Activated CD8-positive, alpha-beta T cell treated with anti-CD3 and anti-CD28 coated beads for 36 hours (primary cell): Measurements from ENCODE around the gene LMF1. TPM values are rescaled to one million over a fixed set of nuclear protein-coding genes. Genes with fewer than 3 reads are reported as not detected.

Experiments used
- ATAC-seq: fragments of 200-7000 bp; cut with Tn5 transposase; one replicate; pipeline ENCODE4 v1.10.0; 2021; ENCODE audit warnings: mild to moderate bottlenecking, moderate library complexity
- CTCF ChIA-PET: fragments of 350-600 bp; sonication (Branson Sonifier 250); formaldehyde crosslinking; loops from one replicate; lab custom pipeline; 2021; ENCODE audit warnings: antibody characterized with exemption; lab: Charles Lee
- POLR2A ChIA-PET: fragments of 350-600 bp; sonication (Branson Sonifier 250); formaldehyde crosslinking; loops from one replicate; lab custom pipeline; 2021; ENCODE audit warnings: antibody characterized with exemption; lab: Charles Lee
- DNase-seq: peaks from one replicate; pipeline ENCODE4 v3.0.0-alpha.2; 2020
- H3K27ac Mint-ChIP-seq: one replicate; pipeline ENCODE4 v1.8.0; 2021; ENCODE audit warnings: mild to moderate bottlenecking, mixed read lengths
- H3K27me3 Mint-ChIP-seq: one replicate; pipeline ENCODE4 v1.8.0; 2021; ENCODE audit warnings: mixed read lengths
- H3K36me3 Mint-ChIP-seq: one replicate; pipeline ENCODE4 v1.8.0; 2021; ENCODE audit warnings: low read depth, mixed read lengths
- H3K4me1 Mint-ChIP-seq: one replicate; pipeline ENCODE4 v1.8.0; 2021; ENCODE audit warnings: low read depth, mixed read lengths
- H3K4me3 Mint-ChIP-seq: one replicate; pipeline ENCODE4 v1.8.0; 2021; ENCODE audit warnings: mild to moderate bottlenecking, moderate library complexity, mixed read lengths
- H3K9me3 Mint-ChIP-seq: one replicate; pipeline ENCODE4 v1.8.0; 2021; ENCODE audit warnings: mixed read lengths
- CTCF ChIP-seq: fragments of 200-600 bp; IDR thresholded peaks from one replicate; pipeline ENCODE4 v1.8.0; 2022; ENCODE audit warnings: antibody characterized with exemption, mild to moderate bottlenecking
- intact Hi-C: fragments of 100-400 bp; cut with micrococcal nuclease; formaldehyde crosslinking; loops from one replicate; pipeline ENCODE4 v1.10.0; 2022
- total RNA-seq, 2 experiments: library from RNA; stranded (reverse); gene quantifications; one replicate each; pipeline ENCODE4 v1.2.3, GENCODE V29; 2021

The LMF1 gene
- total RNA-seq, 2 experiments from 2014 or later: 8.7 to 9.7 TPM

GRCh38 chr16:983044-984030 is 12.6 kb upstream of the LMF1 start:
- ChIA-PET CTCF (interaction anchor here (1.0 to 1.3 kb wide), 2 partner anchors 11 to 12 kb away, joined by 3 read pairs; no protein-coding TSS in a partner anchor), POLR2A (interaction anchor here (0.6 to 4.7 kb wide), 4 partner anchors 12 to 263 kb away, joined by 3 to 30 read pairs (median 4); partner anchors contain the start of gene LMF1)
- H3K4me3 Mint-ChIP-seq: peak overlapping the region; percentile 41
- H3K4me1 Mint-ChIP-seq: peaks cover 3% of the 10 kb centered on the region
- ATAC-seq (no peak), DNase-seq (no peak)
- no peak overlapping the region for H3K27ac Mint-ChIP-seq
- intact Hi-C loops: no loop called here
- no peak for TF ChIP-seq CTCF
- H3K27me3 Mint-ChIP-seq: peaks cover 5% of the 10 kb centered on the region
- H3K9me3 Mint-ChIP-seq: no peaks in the 10 kb centered on the region
- H3K36me3 Mint-ChIP-seq: no peaks in the 10 kb centered on the region

DNA sequence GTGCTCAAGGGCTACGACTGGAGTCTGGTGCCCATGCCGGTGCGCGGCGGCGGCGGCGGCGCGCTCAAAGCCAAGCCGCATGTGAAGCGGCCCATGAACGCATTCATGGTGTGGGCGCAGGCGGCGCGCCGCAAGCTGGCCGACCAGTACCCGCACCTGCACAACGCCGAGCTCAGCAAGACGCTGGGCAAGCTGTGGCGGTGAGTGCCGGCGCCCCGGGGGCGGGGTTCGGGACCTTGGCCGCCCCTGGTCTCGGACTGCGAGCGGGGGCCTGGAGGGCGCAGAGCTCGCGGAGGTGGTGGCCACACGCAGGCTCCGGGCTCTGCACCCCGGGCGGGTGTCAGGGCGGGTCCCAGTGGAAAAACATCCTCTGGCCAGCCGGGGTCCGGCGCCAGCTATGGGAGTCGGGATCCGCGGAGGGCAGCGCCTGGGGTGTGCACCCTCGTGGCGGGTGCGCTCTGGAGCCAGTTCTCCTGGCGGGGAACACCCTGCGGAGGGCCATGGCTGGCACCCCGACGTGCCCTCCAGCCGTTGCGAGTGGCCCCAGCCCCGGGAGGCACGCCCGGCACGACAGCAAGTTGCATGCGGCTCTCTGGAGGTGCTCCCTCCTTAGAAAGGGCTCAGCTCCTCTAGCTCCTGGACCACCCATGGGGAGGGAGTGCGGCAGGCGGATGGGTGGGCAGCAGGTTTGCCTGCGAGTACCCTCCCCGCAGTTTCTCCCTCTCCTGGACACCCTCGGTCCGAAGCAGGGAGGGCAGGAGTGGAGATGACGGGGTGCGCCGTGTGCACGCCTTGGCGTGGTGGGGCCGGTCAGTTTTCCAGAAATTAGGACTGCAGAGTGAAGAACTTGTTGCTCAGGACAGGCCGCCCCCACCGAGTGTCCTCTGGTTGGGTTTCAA is 11.6 kb upstream of the LMF1 start:
- DNase-seq (peak; percentile 26), ATAC-seq (no peak)
- CTCF ChIA-PET: no interaction called here
- no peak for TF ChIP-seq CTCF
- H3K4me3 Mint-ChIP-seq: peak overlapping the region; percentile 41
- no peaks in the 10 kb centered on the region for H3K9me3 Mint-ChIP-seq
- no peaks in the 10 kb centered on the region for H3K36me3 Mint-ChIP-seq
- POLR2A ChIA-PET: interaction anchor here (1.1 to 4.7 kb wide), 6 partner anchors 11 to 22 kb away, joined by 3 to 30 read pairs (median 5); partner anchors contain the start of gene LMF1
- H3K27me3 Mint-ChIP-seq: peaks cover 5% of the 10 kb centered on the region
- H3K27ac Mint-ChIP-seq: no peak overlapping the region
- H3K4me1 Mint-ChIP-seq: peaks cover 9% of the 10 kb centered on the region
- intact Hi-C loops: no loop called here

- peak within 1 kb of the TSS; percentile 74 for H3K4me3 Mint-ChIP-seq
- no peaks in the 10 kb centered on the region for H3K9me3 Mint-ChIP-seq
- no peak within 1 kb of the TSS for H3K27ac Mint-ChIP-seq
- DNase-seq: no peak
- intact Hi-C loops: no loop called here
- TF ChIP-seq CTCF: no peak
- H3K27me3 Mint-ChIP-seq: peaks cover 5% of the 10 kb centered on the region
- ChIA-PET POLR2A (interaction anchor here (0.7 to 4.7 kb wide), 7 partner anchors 11 to 22 kb away, joined by 3 to 30 read pairs (median 5); partner anchors contain the start of gene LMF1), CTCF (interaction anchor here (0.8 to 1.9 kb wide), 3 partner anchors 13 to 18 kb away, joined by 3 to 6 read pairs (median 3); no protein-coding TSS in a partner anchor)
- H3K36me3 Mint-ChIP-seq: no peaks in the 10 kb centered on the region
- peaks cover 10% of the 10 kb centered on the region for H3K4me1 Mint-ChIP-seq
- no peak for ATAC-seq
Observed at GRCh38 chr16:981695-982144, 10.9 kb upstream of the LMF1 start, which contains the start of gene SOX8. Gene SOX8, plus strand, starts transcription at chr16:981770. Its CDS starts 153 bp downstream, at chr16:981923.

GRCh38 chr16:980595-980854 is 9.7 kb upstream of the LMF1 start:
- H3K4me1 Mint-ChIP-seq: peaks cover 10% of the 10 kb centered on the region
- ChIA-PET CTCF (interaction anchor here (1.2 to 1.9 kb wide), 3 partner anchors 9 to 16 kb away, joined by 4 to 6 read pairs (median 5); partner anchors contain the start of gene LMF1), POLR2A (interaction anchor here (1.9 to 4.7 kb wide), 2 partner anchors 10 to 22 kb away, joined by 5 to 30 read pairs; partner anchors contain the start of gene LMF1)
- H3K36me3 Mint-ChIP-seq: no peaks in the 10 kb centered on the region
- H3K27ac Mint-ChIP-seq: no peak overlapping the region
- no peaks in the 10 kb centered on the region for H3K9me3 Mint-ChIP-seq
- DNase-seq (no peak), ATAC-seq (no peak)
- TF ChIP-seq CTCF: no peak
- peaks cover 5% of the 10 kb centered on the region for H3K27me3 Mint-ChIP-seq
- no peak overlapping the region for H3K4me3 Mint-ChIP-seq
- intact Hi-C loops: no loop called here
